NCI-H1417 treated with DMSO at 0.1 percent for 48 hours (cell line): ENCODE data around the gene TMEM42.

Experiments
- DNase-seq: peaks from one replicate; lab custom pipeline; 2025; lab: John Stamatoyannopoulos, UW

The TMEM42 gene

GRCh38 chr3:44874308-44874707, 12.6 kb downstream of the TMEM42 start, which contains the start of gene TGM4:
TGM4 (plus strand) TSS chr3:44874608; CDS start chr3:44874679, 71 bp downstream.
- no peak for DNase-seq

GRCh38 chr3:44875596-44875995, 13.9 kb downstream of the TMEM42 start:
- DNase-seq, result no peak

- DNase-seq, result no peak
Observed at GRCh38 chr3:44877333-44877732, 15.6 kb downstream of the TMEM42 start.

- DNase-seq, result no peak
Observed at GRCh38 chr3:44880284-44880683, 18.6 kb downstream of the TMEM42 start.

GRCh38 chr3:44883213-44883955, 21.7 kb downstream of the TMEM42 start:
- DNase-seq, result no peak

- no peak for DNase-seq
Observed at GRCh38 chr3:44883999-44884431, 22.3 kb downstream of the TMEM42 start.

- DNase-seq, result no peak
Observed at GRCh38 chr3:44885618-44886017, 23.9 kb downstream of the TMEM42 start.

- no peak for DNase-seq
Observed at GRCh38 chr3:44886561-44886960, 24.8 kb downstream of the TMEM42 start.

- no peak for DNase-seq
Observed at GRCh38 chr3:44887101-44887500, 25.4 kb downstream of the TMEM42 start.

- DNase-seq, result no peak
Observed at GRCh38 chr3:44890258-44890657, 28.5 kb downstream of the TMEM42 start.

- no peak for DNase-seq
Observed at GRCh38 chr3:44890852-44891251, 29.1 kb downstream of the TMEM42 start.

- no peak for DNase-seq
Observed at GRCh38 chr3:44892689-44893088, 31.0 kb downstream of the TMEM42 start.

- DNase-seq, result no peak
Observed at GRCh38 chr3:44893097-44893496, 31.4 kb downstream of the TMEM42 start.

GRCh38 chr3:44894485-44894884, 32.8 kb downstream of the TMEM42 start:
- no peak for DNase-seq

- DNase-seq, result no peak
Observed at GRCh38 chr3:44896440-44896839, 34.7 kb downstream of the TMEM42 start.

GRCh38 chr3:44899683-44900367, 38.1 kb downstream of the TMEM42 start:
- DNase-seq, result no peak

- DNase-seq, result no peak
Observed at GRCh38 chr3:44902628-44903027, 40.9 kb downstream of the TMEM42 start.

GRCh38 chr3:44903314-44903713, 41.6 kb downstream of the TMEM42 start:
- no peak for DNase-seq

- no peak for DNase-seq
Observed at GRCh38 chr3:44903751-44904150, 42.0 kb downstream of the TMEM42 start.

- DNase-seq, result no peak
Observed at GRCh38 chr3:44905446-44906157, 43.9 kb downstream of the TMEM42 start.

GRCh38 chr3:44906997-44907396, 45.3 kb downstream of the TMEM42 start:
- DNase-seq, result no peak

GRCh38 chr3:44907612-44908011, 45.9 kb downstream of the TMEM42 start:
- no peak for DNase-seq

- no peak for DNase-seq
Observed at GRCh38 chr3:44909063-44909462, 47.4 kb downstream of the TMEM42 start.
